MM.1S (cell line): ENCODE data around the gene SH3RF1.

Experiments
- DNase-seq: peaks from one replicate; pipeline ENCODE4 v3.0.0-alpha.2; 2015
- H2AFZ ChIP-seq: fragments of 300-600 bp; sonication (generic); 2 replicates; pipeline ENCODE4 v1.6.0; 2016; ENCODE audit warnings: antibody characterized with exemption, low read length
- H3F3A ChIP-seq: fragments of 300-600 bp; sonication (generic); 2 replicates; pipeline ENCODE4 v1.6.1; 2016; ENCODE audit warnings: mild to moderate bottlenecking, antibody characterized with exemption, low read length, moderate library complexity, mixed read lengths; ENCODE audit not compliant: insufficient read depth
- H3K27ac ChIP-seq: fragments of 300-600 bp; sonication (generic); 2 replicates; pipeline ENCODE4 v1.5.1; 2016; ENCODE audit warnings: mild to moderate bottlenecking, low read length
- H3K27me3 ChIP-seq: fragments of 300-600 bp; sonication (generic); replicated peaks from 2 replicates; pipeline ENCODE4 v1.6.0; 2016; ENCODE audit warnings: low read length; ENCODE audit not compliant: insufficient read depth
- H3K36me3 ChIP-seq: fragments of 300-600 bp; sonication (generic); replicated peaks from 2 replicates; pipeline ENCODE4 v1.6.1; 2016; ENCODE audit warnings: mild to moderate bottlenecking, low read length, mixed read lengths; ENCODE audit not compliant: insufficient read depth
- H3K4me1 ChIP-seq: fragments of 300-600 bp; sonication (generic); 2 replicates; pipeline ENCODE4 v1.6.1; 2016; ENCODE audit warnings: low read length, mixed read lengths
- H3K4me2 ChIP-seq: fragments of 300-600 bp; sonication (generic); 2 replicates; pipeline ENCODE4 v1.6.0; 2016; ENCODE audit warnings: low read depth, low read length
- H3K4me3 ChIP-seq: fragments of 300-600 bp; sonication (generic); 2 replicates; pipeline ENCODE4 v1.5.1; 2016; ENCODE audit warnings: low read length, mixed read lengths
- H3K79me2 ChIP-seq: fragments of 300-600 bp; sonication (generic); 2 replicates; pipeline ENCODE4 v1.6.1; 2016; ENCODE audit warnings: mixed run types, low read length, mixed read lengths
- H3K9ac ChIP-seq: fragments of 300-600 bp; sonication (generic); 2 replicates; pipeline ENCODE4 v1.6.1; 2016; ENCODE audit warnings: low read length, mixed read lengths
- H3K9me2 ChIP-seq: fragments of 300-600 bp; sonication (generic); replicated peaks from 2 replicates; pipeline ENCODE4 v1.6.1; 2016; ENCODE audit warnings: mild to moderate bottlenecking, low read length, mixed read lengths; ENCODE audit not compliant: insufficient read depth
- H3K9me3 ChIP-seq: fragments of 300-600 bp; sonication (generic); replicated peaks from 2 replicates; pipeline ENCODE4 v1.6.1; 2016; ENCODE audit warnings: mild to moderate bottlenecking, low read length, mixed read lengths; ENCODE audit not compliant: insufficient read depth
- H4K20me1 ChIP-seq: fragments of 300-600 bp; sonication (generic); 2 replicates; pipeline ENCODE4 v1.6.1; 2016; ENCODE audit warnings: mild to moderate bottlenecking, low read length, moderate library complexity, mixed read lengths; ENCODE audit not compliant: insufficient read depth
- EZH2 ChIP-seq: fragments of 300-600 bp; sonication (generic); optimal IDR thresholded peaks from 2 replicates; pipeline ENCODE3; 2017; ENCODE audit warnings: low read depth, mild to moderate bottlenecking, antibody characterized with exemption, low read length, mixed read lengths
- EZH2phosphoT487 ChIP-seq: fragments of 300-600 bp; sonication (generic); IDR thresholded peaks from 2 replicates; pipeline ENCODE4 v1.6.1; 2018; ENCODE audit warnings: antibody characterized with exemption, low read length
- TF ChIP-seq, protein P1 (sequence below): fragments of 300-600 bp; sonication (generic); IDR thresholded peaks from 2 replicates; pipeline ENCODE4 v1.5.1; 2016; ENCODE audit warnings: antibody characterized with exemption, low read length, mixed read lengths

The SH3RF1 gene

GRCh38 chr4:169221662-169222061 is 49.1 kb downstream of the SH3RF1 start:
- Histone ChIP-seq H3F3A (no peaks in the 10 kb centered on the region), H3K4me1 (no peaks in the 10 kb centered on the region), H3K79me2 (no peaks in the 10 kb centered on the region)

DNA sequence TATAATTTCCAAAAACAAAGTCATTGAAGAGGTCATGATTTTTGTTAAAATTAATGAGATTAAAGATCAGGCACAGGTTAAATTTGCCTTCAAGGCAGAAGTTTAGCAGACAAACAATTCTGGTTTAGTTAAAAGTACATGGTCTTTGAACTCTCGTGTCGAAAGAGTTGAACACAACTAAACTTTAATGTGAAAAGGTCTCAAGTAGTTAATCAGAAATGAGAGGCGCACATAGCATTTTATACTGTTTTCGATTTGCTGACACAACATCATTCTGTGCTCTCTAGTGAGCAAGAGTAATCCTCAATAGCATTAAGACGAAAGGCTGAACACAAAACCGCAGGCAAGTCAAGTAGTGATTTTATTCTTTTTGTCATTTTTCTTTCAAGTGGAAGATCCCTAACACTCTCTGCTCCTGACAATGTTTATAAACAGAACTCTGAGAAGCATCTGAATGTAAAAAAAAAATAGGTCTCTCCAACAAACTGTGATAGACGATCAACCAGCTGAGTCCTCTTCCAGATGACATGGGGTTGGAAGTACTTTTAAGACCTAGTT is 49.8 kb downstream of the SH3RF1 start:
- Histone ChIP-seq H4K20me1 (no peaks in the 10 kb centered on the region), H3F3A (no peaks in the 10 kb centered on the region)

More at GRCh38 chr4:169221662-169222061, 49.1 kb downstream of the SH3RF1 start:
- no peaks in the 10 kb centered on the region for H3K36me3 ChIP-seq
- H3K9me3 ChIP-seq: no peaks in the 10 kb centered on the region
- no peak overlapping the region for H3K27ac ChIP-seq
- H3K4me2 ChIP-seq: no peak overlapping the region
- H3K4me3 ChIP-seq: no peak overlapping the region
- no peak overlapping the region for H3K9ac ChIP-seq
- TF ChIP-seq EZH2phosphoT487 (no peak), EZH2 (no peak)
- TF ChIP-seq, protein P1, sequence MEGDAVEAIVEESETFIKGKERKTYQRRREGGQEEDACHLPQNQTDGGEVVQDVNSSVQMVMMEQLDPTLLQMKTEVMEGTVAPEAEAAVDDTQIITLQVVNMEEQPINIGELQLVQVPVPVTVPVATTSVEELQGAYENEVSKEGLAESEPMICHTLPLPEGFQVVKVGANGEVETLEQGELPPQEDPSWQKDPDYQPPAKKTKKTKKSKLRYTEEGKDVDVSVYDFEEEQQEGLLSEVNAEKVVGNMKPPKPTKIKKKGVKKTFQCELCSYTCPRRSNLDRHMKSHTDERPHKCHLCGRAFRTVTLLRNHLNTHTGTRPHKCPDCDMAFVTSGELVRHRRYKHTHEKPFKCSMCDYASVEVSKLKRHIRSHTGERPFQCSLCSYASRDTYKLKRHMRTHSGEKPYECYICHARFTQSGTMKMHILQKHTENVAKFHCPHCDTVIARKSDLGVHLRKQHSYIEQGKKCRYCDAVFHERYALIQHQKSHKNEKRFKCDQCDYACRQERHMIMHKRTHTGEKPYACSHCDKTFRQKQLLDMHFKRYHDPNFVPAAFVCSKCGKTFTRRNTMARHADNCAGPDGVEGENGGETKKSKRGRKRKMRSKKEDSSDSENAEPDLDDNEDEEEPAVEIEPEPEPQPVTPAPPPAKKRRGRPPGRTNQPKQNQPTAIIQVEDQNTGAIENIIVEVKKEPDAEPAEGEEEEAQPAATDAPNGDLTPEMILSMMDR: no peak
- no peak for DNase-seq
- H3K27me3 ChIP-seq: no peaks in the 10 kb centered on the region
- H2AFZ ChIP-seq: no peak overlapping the region
- no peaks in the 10 kb centered on the region for H4K20me1 ChIP-seq
- H3K9me2 ChIP-seq: no peaks in the 10 kb centered on the region

DNA sequence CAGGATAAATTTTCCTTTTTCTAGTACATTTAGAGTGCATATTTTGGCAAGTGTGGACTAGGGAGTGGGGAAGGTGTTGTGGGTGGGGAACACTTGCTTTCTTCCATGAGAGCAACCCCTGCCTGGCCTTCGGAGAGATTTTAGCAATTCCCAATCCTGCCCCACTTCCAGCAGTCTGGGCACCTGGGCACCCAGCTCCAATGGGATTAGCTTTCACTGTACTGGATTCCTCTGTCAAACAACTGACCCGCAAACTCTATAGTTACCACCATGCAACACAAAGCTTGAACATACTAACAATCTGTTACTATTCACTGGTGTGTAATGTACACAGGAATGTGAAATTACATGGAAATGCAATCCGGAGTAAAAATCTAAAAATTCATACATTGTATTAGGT is 50.3 kb downstream of the SH3RF1 start:
- H3K9me2 ChIP-seq: no peaks in the 10 kb centered on the region
- no peak overlapping the region for H3K4me3 ChIP-seq
- H3K27ac ChIP-seq: no peak overlapping the region
- TF ChIP-seq EZH2 (no peak), EZH2phosphoT487 (no peak)
- TF ChIP-seq, protein P1: no peak
- H3K36me3 ChIP-seq: no peaks in the 10 kb centered on the region
- H3F3A ChIP-seq: no peaks in the 10 kb centered on the region
- H3K9ac ChIP-seq: no peak overlapping the region
- no peak overlapping the region for H3K4me2 ChIP-seq
- H3K79me2 ChIP-seq: no peaks in the 10 kb centered on the region
- no peaks in the 10 kb centered on the region for H3K4me1 ChIP-seq
- H3K9me3 ChIP-seq: no peaks in the 10 kb centered on the region
- no peak for DNase-seq
- H3K27me3 ChIP-seq: no peaks in the 10 kb centered on the region
- H4K20me1 ChIP-seq: no peaks in the 10 kb centered on the region
- no peak overlapping the region for H2AFZ ChIP-seq

More for the DNA sequence above, 49.8 kb downstream of the SH3RF1 start:
- H3K9me3 ChIP-seq: no peaks in the 10 kb centered on the region
- no peak overlapping the region for H3K27ac ChIP-seq
- no peak overlapping the region for H2AFZ ChIP-seq
- no peaks in the 10 kb centered on the region for H3K79me2 ChIP-seq
- H3K4me1 ChIP-seq: no peaks in the 10 kb centered on the region
- no peak for DNase-seq
- no peaks in the 10 kb centered on the region for H3K9me2 ChIP-seq
- H3K4me2 ChIP-seq: no peak overlapping the region
- no peak overlapping the region for H3K4me3 ChIP-seq
- no peak overlapping the region for H3K9ac ChIP-seq
- TF ChIP-seq, protein P1: no peak
- TF ChIP-seq EZH2: no peak
- no peak for TF ChIP-seq EZH2phosphoT487
- H3K27me3 ChIP-seq: no peaks in the 10 kb centered on the region
- H3K36me3 ChIP-seq: no peaks in the 10 kb centered on the region
